NCI-H1694 treated with DMSO at 0.1 percent for 48 hours (cell line): ENCODE results near the gene AFAP1.

Experiments used
- DNase-seq: peaks from one replicate; lab custom pipeline; 2025; lab: John Stamatoyannopoulos, UW

The AFAP1 gene

GRCh38 chr4:7737752-7738457 is 201.8 kb downstream of the AFAP1 start:
- no peak for DNase-seq

GRCh38 chr4:7737268-7737645 is 202.4 kb downstream of the AFAP1 start:
- DNase-seq, result no peak

DNA sequence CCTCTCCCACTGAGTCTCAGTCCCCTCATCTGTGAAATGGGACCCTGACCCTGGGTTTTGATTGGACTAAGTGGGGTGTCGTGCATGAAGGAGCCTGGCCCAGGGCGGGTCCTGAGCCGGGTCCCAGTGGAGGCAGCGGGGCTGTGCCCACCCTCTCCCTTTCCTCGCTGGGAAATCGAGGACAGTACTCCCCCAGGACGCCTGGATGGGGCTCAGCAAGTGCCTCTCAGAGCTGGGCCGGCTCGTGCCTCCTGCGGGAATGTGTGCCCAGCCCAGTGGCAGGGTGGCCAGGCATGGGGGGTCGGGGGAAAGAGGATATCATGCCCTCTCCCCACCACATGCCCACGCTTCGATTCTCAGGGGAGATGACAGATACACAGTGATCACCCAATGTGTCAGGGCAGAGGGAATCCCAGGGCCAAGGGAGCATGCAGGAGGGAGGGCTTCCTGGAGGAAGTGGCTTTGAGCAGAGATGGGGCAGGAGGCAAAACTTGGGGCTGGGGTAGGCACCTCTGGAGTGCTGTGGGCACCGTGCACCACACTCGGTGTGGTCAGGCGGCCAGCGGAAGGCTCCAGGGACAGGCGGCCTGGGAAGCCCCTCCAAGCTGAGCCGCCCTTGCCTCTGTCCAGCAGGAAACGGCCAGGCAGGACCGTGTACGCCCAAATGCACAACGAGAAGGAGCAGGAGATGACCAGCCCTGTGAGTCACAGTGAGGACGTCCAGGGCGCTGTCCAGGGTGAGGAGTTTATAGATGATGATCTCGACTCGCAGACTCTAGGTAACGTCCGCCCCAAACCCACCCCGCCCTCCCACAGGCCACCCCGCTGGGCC is 203.0 kb downstream of the AFAP1 start:
- no peak for DNase-seq

DNA sequence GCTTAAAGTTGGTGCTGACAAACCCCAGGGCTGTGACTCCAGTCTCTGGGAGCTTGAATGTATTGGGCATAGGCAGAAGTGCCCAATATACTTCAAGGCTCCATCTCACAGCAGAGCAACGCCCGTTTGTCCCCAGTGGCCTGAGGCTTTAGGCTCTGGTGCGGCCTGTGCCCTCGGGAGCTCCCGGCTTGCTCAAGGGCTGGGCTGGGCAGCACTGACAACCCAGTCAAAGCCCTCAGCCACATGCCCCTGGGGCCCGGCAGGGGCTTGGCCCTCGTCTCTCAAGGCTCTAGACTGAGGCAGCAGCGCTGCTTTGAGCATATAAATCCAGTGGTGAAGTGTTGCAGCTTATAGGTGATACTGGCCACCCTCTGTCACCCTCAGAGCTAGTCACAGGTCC is 203.7 kb downstream of the AFAP1 start:
- DNase-seq, result no peak

- DNase-seq, result no peak
Observed at GRCh38 chr4:7735395-7735794, 204.3 kb downstream of the AFAP1 start.

- no peak for DNase-seq
Observed at GRCh38 chr4:7734651-7735260, 204.9 kb downstream of the AFAP1 start.

DNA sequence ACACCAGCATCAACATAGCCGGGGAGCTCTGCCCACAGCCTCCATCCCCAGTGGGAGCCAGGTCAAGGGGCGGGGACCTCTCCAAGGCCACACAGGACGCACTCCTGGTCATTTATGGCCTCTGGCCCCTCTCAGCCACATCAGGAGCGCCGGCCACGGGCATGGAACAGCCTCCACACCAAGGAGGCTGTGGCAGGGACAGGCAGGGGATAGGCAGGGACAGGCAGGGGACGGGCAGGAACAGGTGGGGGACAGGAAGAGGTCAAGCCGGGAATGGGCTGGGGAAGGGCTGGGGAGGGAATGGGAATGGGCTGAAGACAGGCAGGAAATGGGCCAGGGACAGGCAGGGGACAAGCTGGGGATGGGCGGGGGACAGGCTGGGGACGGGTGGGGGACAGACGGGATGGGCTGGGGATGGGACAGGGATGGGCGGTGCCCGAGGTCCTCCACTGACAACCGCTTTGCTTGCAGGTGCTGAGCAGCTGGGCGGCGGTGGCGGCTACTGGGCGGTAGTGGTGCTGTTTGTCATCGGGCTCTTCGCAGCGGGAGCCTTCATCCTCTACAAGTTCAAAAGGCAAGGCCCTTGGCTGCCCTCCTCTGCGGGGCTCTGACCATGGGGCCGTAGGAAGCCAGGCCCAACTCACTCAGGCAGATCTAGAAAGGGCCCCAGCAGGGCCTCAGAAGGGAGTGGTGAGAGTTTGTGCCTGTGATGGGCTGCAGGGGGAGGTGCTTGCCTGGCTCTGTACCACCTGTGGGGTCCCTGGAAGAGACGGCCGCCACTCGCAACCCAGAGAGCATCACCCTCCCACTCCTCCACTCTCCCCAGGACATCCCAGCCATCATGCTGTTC is 205.6 kb downstream of the AFAP1 start:
- DNase-seq, result no peak

DNA sequence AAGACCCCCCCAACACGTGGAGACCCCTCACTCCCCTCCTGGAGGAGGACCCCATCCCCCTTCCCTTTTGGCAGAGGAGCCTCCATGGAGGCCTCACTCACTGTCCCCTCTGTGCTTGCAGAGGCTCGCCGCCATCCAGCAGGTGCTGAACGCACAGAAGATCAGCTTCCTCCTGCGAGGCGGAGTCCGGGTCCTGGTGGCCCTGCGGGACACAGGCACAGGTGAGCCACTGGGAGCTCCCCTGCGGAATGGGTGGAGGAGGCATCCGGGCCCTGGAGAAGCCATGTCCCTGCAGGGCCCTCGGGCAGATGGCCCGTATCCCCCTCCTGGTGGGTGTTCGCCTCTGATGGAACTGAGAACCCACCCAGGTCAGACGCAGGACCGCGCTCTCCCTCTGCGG is 206.5 kb downstream of the AFAP1 start:
- DNase-seq, result no peak

- no peak for DNase-seq
Observed at GRCh38 chr4:7732263-7732662, 207.4 kb downstream of the AFAP1 start.

GRCh38 chr4:7731437-7731836 is 208.2 kb downstream of the AFAP1 start:
- DNase-seq, result no peak

DNA sequence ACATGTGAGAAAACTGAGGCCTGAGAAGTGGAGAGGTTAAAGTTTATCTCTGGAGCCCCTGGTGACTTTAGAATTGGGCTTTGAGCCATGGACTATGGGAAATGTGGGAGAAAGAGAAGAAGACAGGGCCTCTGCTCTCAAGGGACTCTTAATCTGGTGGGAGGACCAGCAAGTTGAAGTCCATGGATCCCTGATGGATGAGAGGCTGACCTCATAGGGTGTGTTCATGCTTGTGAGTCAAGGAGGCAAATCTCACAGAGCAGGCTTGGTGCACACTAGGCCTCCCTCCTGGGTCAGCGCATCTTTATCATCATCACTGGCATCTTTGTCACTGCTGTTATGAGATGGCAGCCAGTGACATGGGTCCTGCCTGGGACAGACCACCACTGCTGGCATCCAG is 211.9 kb downstream of the AFAP1 start:
- DNase-seq, result no peak

- no peak for DNase-seq
Observed at GRCh38 chr4:7726665-7727413, 212.8 kb downstream of the AFAP1 start.

DNA sequence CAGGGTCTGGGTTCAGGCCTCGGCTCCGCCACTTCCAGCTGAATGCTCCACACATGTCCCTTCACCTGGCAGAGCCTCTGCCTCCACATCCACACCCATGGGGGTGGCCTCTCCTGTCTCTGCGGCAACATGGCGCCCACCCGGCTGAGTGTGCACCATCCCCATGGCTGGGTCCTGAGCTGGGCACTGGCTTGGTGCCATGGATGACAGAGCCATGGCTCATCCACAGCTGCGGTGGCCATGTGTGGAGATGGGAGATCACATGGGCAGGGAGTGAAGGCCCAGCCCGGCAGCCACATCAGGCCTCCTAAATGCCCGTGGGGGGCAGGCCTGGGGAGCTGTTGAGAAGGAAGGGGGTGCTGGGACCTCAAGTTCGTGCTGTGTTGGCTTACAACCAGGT is 213.7 kb downstream of the AFAP1 start:
- no peak for DNase-seq

DNA sequence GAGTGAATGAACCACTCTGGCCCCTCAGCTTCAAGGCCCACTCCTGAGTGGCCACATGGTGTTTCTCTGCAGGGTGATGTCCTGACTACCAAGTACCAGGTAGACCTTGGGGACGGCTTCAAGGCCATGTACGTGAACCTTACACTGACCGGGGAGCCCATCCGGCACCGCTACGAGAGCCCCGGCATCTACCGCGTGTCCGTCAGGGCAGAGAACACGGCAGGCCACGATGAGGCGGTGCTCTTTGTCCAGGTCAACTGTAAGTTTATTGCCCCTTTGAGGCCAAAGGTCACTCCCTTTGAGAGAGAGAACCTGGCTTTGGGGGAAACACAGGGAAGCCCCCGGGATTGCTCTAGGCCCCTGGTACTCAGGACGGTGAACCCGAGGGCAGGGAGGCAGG is 216.0 kb downstream of the AFAP1 start:
- no peak for DNase-seq

- no peak for DNase-seq
Observed at GRCh38 chr4:7722766-7723387, 216.8 kb downstream of the AFAP1 start.

DNA sequence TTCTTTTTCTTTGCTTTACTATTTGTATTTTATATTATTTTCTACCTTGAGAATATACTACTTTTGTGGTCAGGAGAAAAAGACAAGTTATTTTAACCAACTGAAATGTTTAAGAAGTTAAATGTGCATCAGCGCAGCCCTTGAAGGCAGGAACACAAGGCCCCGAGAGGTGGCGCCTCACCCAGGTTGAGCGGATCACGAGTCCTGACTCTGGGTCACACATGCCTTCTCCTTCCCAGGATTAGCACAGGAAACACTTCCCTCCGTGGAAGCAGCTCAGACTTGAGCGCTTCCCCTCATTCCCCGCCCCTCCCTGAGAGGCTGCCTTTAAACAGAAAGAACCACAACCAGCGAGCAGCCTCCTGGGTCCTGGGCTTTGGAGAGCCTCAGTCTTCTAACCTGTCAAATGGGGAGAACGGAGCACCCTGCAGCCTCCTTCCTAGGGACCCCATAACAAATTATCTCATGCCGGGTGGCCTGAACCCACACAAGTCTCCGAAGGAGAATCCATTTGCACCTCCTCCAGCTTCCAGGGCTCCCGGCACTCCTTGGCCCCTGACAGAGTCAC is 217.6 kb downstream of the AFAP1 start:
- no peak for DNase-seq

DNA sequence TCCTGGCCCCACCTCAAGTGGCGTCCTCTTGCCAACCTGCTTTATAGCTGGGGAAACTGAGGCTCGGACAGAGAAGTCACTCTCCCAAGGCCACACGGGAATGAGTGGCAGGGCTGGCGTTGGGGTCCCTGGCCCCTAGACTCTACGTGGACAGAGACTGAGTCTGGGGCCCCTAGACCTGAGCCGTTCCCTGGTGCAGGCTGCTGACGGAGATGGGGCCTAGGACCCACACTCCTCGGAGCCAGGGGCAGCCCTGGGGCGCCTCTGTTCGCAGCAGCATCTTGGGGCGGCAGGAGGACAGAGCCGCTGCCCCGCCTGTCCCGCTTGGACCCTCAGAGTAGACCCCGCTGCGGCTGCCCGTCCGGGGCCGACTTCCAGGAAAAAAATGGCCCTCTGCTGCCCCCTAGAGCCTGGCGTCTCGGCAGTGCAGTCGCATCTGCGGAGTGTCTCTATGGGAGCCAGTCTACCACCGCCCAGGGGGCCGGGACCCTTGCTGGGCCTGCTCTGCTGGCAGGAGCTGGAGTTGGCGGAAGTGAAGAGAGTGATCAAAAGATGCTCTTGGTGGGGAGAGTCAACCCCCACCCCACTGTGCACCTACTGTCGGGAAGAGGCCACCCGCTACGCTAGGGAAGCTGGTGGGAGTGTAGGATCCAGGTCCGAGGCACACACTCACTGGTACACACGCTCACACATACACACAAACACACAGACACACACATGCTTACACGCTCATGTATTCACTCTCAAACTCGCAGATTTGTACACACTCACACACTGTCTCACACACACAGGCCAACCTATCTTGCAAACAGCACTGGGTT is 220.1 kb downstream of the AFAP1 start:
- DNase-seq, result peak; percentile 9

DNA sequence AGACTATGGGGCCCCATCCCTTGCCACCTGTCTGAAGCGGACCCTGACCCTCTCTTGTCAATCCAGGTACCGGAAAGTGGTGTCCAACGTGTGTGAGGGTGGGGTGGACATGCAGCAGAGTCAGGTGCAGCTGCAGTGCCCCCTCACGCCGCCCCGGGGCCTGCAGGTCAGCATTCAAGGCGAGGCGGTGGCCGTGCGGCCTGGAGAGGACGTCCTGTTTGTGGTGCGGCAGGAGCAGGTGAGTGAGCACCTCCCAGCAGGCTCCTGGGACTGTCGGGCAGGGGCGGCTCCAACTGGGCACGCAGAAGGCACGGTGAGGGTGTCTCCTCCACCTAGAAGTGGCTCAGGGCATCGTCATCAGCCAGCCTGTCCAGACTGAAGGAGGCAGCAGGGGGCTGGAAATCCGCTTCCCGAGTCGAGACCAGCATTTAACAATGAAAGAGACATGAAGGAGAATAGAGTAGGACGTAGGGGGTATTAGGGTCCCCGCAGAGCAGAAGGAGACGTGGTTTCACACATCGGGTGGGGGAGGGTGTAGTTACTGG is 221.6 kb downstream of the AFAP1 start:
- DNase-seq, result no peak

DNA sequence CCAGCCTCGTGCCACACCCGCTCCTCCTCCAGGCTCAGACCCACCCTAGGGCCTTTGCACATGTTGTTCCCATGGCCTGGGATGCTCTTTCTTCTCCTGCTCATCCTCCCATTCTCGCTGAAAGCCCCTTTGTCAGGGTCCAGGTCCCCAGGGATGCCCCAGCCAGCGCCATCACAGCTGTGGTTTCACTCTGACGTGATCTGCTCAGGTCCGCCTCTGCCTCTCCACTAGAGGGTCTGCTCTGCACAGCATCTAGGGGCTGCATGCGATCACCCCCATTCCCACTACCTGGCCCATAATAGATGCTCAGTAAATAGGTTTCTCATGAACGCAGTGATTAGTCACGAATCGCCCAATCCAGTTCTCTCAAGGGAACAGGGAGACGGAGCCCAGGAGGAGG is 222.5 kb downstream of the AFAP1 start:
- DNase-seq, result no peak
